Measurements from ENCODE around the gene YEATS2. TPM values are rescaled to one million over a fixed set of nuclear protein-coding genes. Genes with fewer than 3 reads are reported as not detected.
"Not testable (repeated sequence)": the region's sequence is repeated elsewhere in the genome, so short reads cannot be mapped to it uniquely, and the experiment has no call there.

The YEATS2 gene
- total RNA-seq, 1 donor from 2014 or later = 10.7 TPM

DNA sequence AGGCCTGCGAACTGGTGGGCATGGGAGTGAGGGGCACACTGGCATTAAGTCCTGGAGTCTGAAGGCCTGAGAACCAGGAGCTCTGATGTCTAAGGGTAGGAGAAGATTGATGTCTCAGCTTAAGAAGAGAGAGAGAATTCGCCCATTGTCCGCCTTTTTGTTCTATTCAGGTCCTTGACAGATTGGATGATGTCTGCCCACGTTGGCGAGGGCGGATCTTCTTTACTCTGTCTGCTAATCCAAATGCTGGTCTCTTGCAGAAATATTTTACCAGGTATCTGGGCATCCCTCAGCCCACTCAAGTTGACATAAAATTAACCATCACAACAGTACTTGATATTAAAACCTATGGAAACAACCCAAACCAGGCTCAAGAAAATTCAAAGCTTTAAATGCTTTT lies 83.6 kb downstream of the YEATS2 start:
- H3K27ac ChIP-seq (replicated peaks) = no peak overlapping the region
- TF ChIP-seq, protein P1, sequence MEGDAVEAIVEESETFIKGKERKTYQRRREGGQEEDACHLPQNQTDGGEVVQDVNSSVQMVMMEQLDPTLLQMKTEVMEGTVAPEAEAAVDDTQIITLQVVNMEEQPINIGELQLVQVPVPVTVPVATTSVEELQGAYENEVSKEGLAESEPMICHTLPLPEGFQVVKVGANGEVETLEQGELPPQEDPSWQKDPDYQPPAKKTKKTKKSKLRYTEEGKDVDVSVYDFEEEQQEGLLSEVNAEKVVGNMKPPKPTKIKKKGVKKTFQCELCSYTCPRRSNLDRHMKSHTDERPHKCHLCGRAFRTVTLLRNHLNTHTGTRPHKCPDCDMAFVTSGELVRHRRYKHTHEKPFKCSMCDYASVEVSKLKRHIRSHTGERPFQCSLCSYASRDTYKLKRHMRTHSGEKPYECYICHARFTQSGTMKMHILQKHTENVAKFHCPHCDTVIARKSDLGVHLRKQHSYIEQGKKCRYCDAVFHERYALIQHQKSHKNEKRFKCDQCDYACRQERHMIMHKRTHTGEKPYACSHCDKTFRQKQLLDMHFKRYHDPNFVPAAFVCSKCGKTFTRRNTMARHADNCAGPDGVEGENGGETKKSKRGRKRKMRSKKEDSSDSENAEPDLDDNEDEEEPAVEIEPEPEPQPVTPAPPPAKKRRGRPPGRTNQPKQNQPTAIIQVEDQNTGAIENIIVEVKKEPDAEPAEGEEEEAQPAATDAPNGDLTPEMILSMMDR (IDR thresholded peaks at IDR 0.05; ENCODE audit: borderline replicate concordance) = no peak
- H3K9me3 ChIP-seq (replicated peaks) = no peaks in the 10 kb centered on the region
- no peak for DNase-seq
- peaks cover 62% of the 10 kb centered on the region for H3K36me3 ChIP-seq
- H3K4me1 ChIP-seq = peaks cover 15% of the 10 kb centered on the region
- intact Hi-C loops (cut with micrococcal nuclease) = no loop called here
- no peak overlapping the region for H3K4me3 ChIP-seq
- no peaks in the 10 kb centered on the region for H3K27me3 ChIP-seq (ENCODE audit: low read depth)

DNA sequence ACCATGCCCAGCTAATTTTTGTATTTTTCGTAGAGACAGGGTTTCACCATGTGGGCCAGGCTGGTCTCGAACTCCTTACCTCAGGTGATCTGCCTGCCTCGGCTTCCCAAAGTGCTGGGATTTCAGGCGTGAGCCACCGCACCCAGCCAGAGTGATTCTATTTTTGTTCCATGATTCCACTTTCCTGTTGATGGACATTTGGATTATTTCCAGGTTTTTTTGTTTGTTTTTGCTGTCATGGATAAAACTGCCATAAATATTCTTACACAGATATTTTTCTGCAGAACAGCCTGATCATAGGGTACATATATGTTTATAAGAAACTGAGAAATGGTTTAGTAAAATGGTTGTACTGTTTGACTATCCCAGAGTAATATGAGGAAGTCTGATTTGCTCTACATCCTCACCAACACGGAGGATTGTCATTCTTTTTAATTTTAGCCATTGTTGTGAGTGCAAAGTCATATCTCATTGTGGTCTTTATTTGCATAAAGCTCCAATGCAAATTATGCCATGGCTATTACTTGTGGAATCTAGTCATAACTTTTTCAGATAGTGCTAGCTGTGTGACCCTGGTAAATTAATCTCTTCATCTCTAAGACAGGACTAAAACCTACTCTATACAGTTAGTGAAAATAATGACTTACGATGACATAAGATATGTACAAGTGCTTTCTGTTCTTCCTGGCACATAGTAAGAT lies 85.1 kb downstream of the YEATS2 start:
- no peaks in the 10 kb centered on the region for H3K9me3 ChIP-seq (replicated peaks)
- H3K4me1 ChIP-seq = peaks cover 12% of the 10 kb centered on the region
- peaks cover 64% of the 10 kb centered on the region for H3K36me3 ChIP-seq
- H3K4me3 ChIP-seq = no peak overlapping the region
- DNase-seq = no peak
- peak overlapping the region; percentile 30 for H3K27ac ChIP-seq (replicated peaks)
- TF ChIP-seq, protein P1 (IDR thresholded peaks at IDR 0.05; ENCODE audit: borderline replicate concordance) = no peak
- intact Hi-C loops (cut with micrococcal nuclease) = no loop called here
- H3K27me3 ChIP-seq (ENCODE audit: low read depth) = no peaks in the 10 kb centered on the region

DNA sequence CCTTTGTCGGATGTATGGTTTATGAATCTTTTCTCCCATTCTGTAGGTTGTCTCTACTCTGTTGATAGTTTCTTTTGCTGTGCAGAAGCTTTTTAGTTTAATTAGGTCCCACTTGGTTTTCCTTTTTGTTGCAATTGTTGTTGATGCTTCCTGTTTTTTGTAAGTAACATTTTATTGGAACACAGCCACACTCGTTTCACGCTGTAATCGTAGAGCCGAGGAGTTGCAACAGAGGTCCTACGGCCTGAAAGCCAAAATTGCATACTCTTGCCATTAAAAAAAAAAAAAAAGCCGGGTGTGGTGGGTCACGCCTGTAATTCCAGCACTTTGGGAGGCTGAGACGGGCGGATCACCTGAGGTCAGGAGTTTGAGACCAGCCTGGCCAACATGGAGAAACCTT lies 86.9 kb downstream of the YEATS2 start:
- Histone ChIP-seq H3K36me3 (peaks cover 53% of the 10 kb centered on the region), H3K4me1 (peaks cover 12% of the 10 kb centered on the region)
- not testable (repeated sequence) for DNase-seq

DNA sequence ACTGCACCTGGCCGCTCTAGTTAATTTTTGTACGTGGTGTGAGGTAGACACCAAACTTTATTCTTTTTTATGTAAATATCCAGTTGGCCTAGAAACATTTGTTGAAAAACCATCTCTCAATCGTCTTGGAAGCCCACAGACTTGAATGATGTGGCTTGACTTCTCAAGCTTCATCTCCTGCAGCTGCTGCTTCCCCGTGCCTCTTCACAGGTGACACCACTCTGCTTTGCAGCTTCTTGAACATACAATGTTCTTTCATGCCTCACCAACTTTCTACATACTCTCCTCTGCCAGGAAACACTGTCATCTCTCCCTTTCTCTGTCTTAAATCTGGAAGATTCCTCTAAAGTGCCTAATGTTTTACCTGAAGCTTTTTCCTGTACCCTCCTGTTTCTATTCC lies 92.2 kb downstream of the YEATS2 start:
- DNase-seq = no peak
- Histone ChIP-seq H3K9me3 (replicated peaks) (no peaks in the 10 kb centered on the region), H3K27me3 (ENCODE audit: low read depth) (no peaks in the 10 kb centered on the region), H3K36me3 (peaks cover 74% of the 10 kb centered on the region), H3K4me1 (peaks cover 4% of the 10 kb centered on the region), H3K4me3 (no peak overlapping the region), H3K27ac (replicated peaks) (no peak overlapping the region)
- TF ChIP-seq, protein P1 (IDR thresholded peaks at IDR 0.05; ENCODE audit: borderline replicate concordance) = no peak
- intact Hi-C loops (cut with micrococcal nuclease) = no loop called here

More for the DNA sequence above, 86.9 kb downstream of the YEATS2 start:
- H3K27me3 ChIP-seq (ENCODE audit: low read depth); H3K9me3 ChIP-seq (replicated peaks); intact Hi-C loops (cut with micrococcal nuclease); H3K4me3 ChIP-seq; H3K27ac ChIP-seq (replicated peaks): not testable (repeated sequence)

DNA sequence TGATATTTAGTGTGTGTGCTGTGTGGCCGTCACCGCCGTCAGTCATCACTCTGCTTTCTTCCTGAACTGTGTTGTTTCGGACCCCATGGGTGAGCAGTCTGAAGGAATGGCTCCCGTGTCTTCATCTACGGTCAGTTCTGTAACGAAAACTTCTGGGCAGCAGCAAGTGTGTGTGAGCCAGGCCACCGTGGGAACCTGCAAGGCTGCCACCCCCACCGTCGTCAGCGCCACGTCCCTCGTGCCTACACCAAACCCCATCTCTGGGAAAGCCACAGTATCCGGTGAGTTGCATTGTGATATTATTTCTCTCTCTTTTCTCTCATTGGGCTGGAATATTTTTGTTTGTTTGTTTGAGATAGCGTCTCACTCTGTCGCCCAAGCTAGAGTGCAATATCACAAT lies 93.1 kb downstream of the YEATS2 start:
- Histone ChIP-seq H3K27me3 (ENCODE audit: low read depth) (no peaks in the 10 kb centered on the region), H3K27ac (replicated peaks) (no peak overlapping the region), H3K36me3 (peaks cover 70% of the 10 kb centered on the region), H3K4me1 (peaks cover 8% of the 10 kb centered on the region), H3K4me3 (no peak overlapping the region), H3K9me3 (replicated peaks) (no peaks in the 10 kb centered on the region)
- DNase-seq = no peak
- intact Hi-C loops (cut with micrococcal nuclease) = no loop called here
- TF ChIP-seq, protein P1 (IDR thresholded peaks at IDR 0.05; ENCODE audit: borderline replicate concordance) = no peak

DNA sequence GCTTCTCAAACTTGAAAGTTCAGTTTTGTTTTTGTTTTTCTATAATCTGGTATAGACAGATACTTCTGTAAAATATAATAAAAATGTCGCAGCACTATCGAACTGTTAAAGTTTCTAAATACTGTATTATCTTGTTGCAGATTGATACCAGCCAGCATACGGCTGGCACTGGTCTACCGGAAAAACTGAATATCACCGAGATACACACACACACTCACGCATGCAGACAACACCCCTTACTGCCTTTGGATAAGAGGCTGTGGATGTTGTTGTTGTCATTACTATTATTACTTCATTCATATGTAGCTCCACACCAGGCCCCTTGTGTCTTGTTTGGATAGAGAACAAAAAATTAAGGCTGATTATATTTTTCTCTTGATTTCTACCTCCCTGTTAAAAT lies 95.4 kb downstream of the YEATS2 start:
- TF ChIP-seq, protein P1 (IDR thresholded peaks at IDR 0.05; ENCODE audit: borderline replicate concordance) = no peak
- intact Hi-C loops (cut with micrococcal nuclease) = no loop called here
- Histone ChIP-seq H3K4me3 (no peak overlapping the region), H3K36me3 (peaks cover 55% of the 10 kb centered on the region), H3K27me3 (ENCODE audit: low read depth) (no peaks in the 10 kb centered on the region), H3K9me3 (replicated peaks) (no peaks in the 10 kb centered on the region), H3K27ac (replicated peaks) (no peak overlapping the region), H3K4me1 (peaks cover 10% of the 10 kb centered on the region)
- DNase-seq = no peak
